ENCODE results near the gene SLC4A1AP. TPM values are rescaled to one million over a fixed set of nuclear protein-coding genes. Genes with fewer than 3 reads are reported as not detected.

SLC4A1AP gene
- total and polyA plus RNA-seq, 2 of the 13 experiments (the other 11 are each of a cell fraction or from before 2014, with no cell fraction given), result 15.3 to 44.6 TPM

DNA sequence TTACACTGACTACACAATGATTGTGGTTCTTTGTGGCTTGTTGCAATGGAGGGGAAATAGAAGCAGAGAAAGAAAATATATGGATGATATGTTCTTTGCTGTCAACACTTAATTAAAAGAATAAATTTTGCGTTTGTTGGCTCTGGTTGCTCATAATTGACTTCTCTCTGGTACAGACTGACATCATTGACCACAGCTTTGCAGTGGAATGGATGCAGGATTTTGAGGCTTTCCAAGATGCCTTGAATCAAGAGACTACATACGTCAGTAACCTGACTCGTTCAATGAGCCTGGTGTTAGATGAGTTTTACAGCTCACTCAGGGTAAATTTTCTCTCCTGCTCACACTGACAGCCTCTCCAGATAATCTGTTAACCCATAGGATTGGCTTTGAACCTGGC lies 25.0 kb upstream of the SLC4A1AP start:
- no peak for FAIRE-seq
- Histone ChIP-seq H4K20me1 (ENCODE audit: insufficient read depth, low read length) (no peaks in the 10 kb centered on the region), H2AFZ (ENCODE audit: low read length) (no peak overlapping the region), H3K4me2 (ENCODE audit: low read depth, low read length) (no peak overlapping the region), H3K79me2 (ENCODE audit: insufficient read depth, low read length) (no peaks in the 10 kb centered on the region), H3K4me1 (ENCODE audit: insufficient read depth, low read length) (no peaks in the 10 kb centered on the region), H3K4me3 (replicated peaks in 1 of 3; ENCODE audit: insufficient read depth in 1 of 3, low read depth in 2 of 3, low read length in 3 of 3) (no peak overlapping the region), H3K9me3 (ENCODE audit: low read length) (no peaks in the 10 kb centered on the region), H3K36me3 (replicated peaks in 1 of 2; ENCODE audit: control insufficient read depth in 1 of 2, insufficient read depth in 2 of 2, low read length in 2 of 2) (peaks cover 46 to 78% of the 10 kb centered on the region in 2 experiments), H3K9ac (ENCODE audit: insufficient read depth, low read depth, low read length) (no peak overlapping the region), H3K27ac (ENCODE audit: extremely low read length, insufficient read depth, low read length) (no peak overlapping the region), H3K27me3 (ENCODE audit: control insufficient read depth in 1 of 2, insufficient read depth in 2 of 2, low read length in 2 of 2) (no peaks in the 10 kb centered on the region)
- no peak for ATAC-seq
- WGBS (ENCODE audit: low lambda C conversion rate), result 64% methylated on average over 3 of the region's 3 CpGs
- no TSS peak for BruUV-seq (replicated peaks)
- DNase-seq (ENCODE audit: low spot score), result no peak
- ChIA-PET CTCF (ENCODE audit: low intra/inter-chr PET ratio, low total read pairs) (no interaction called here), POLR2A (no interaction called here)
- in situ Hi-C loops (cut with HindIII; ENCODE audit: extremely low pct_ligation_motif_present, low pct_unique_long_range_greater_than_20kb), result no loop called here
- intact Hi-C loops (cut with micrococcal nuclease; ENCODE audit: unreplicated experiment), result no loop called here
- TF ChIP-seq RFXAP (CRISPR knock-in tag; IDR thresholded peaks at IDR 0.05; ENCODE audit: borderline replicate concordance) (no peak), ZBTB42 (CRISPR knock-in tag; IDR thresholded peaks at IDR 0.05) (no peak), SALL2 (CRISPR knock-in tag; IDR thresholded peaks at IDR 0.05) (no peak), SPEN (CRISPR knock-in tag; IDR thresholded peaks at IDR 0.05; ENCODE audit: low read depth) (no peak), ZNF652 (CRISPR knock-in tag; IDR thresholded peaks at IDR 0.05; ENCODE audit: borderline replicate concordance, low read depth) (no peak), MBD4 (IDR thresholded peaks at IDR 0.05; ENCODE audit: borderline replicate concordance, low read length) (no peak), ZNF737 (CRISPR knock-in tag; IDR thresholded peaks at IDR 0.05; ENCODE audit: borderline replicate concordance) (no peak), ZNF724P (CRISPR knock-in tag; IDR thresholded peaks at IDR 0.05; ENCODE audit: borderline replicate concordance) (no peak), GZF1 (CRISPR knock-in tag; IDR thresholded peaks at IDR 0.05) (no peak), HOXA7 (CRISPR knock-in tag; IDR thresholded peaks at IDR 0.05) (no peak), ZNF570 (CRISPR knock-in tag; IDR thresholded peaks at IDR 0.05; ENCODE audit: borderline replicate concordance) (no peak), KLF9 (CRISPR knock-in tag; IDR thresholded peaks at IDR 0.05; ENCODE audit: low read depth) (no peak), SP2 (CRISPR knock-in tag; IDR thresholded peaks at IDR 0.05) (no peak)
- TF ChIP-seq, protein P1, sequence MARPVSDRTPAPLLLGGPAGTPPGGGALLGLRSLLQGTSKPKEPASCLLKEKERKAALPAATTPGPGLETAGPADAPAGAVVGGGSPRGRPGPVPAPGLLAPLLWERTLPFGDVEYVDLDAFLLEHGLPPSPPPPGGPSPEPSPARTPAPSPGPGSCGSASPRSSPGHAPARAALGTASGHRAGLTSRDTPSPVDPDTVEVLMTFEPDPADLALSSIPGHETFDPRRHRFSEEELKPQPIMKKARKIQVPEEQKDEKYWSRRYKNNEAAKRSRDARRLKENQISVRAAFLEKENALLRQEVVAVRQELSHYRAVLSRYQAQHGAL (CRISPR knock-in tag; IDR thresholded peaks at IDR 0.05; ENCODE audit: not compliant biosample characterization), result no peak
- TF ChIP-seq, protein P2, sequence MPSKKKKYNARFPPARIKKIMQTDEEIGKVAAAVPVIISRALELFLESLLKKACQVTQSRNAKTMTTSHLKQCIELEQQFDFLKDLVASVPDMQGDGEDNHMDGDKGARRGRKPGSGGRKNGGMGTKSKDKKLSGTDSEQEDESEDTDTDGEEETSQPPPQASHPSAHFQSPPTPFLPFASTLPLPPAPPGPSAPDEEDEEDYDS (CRISPR knock-in tag; IDR thresholded peaks at IDR 0.05), result no peak
- TF ChIP-seq, protein P3, sequence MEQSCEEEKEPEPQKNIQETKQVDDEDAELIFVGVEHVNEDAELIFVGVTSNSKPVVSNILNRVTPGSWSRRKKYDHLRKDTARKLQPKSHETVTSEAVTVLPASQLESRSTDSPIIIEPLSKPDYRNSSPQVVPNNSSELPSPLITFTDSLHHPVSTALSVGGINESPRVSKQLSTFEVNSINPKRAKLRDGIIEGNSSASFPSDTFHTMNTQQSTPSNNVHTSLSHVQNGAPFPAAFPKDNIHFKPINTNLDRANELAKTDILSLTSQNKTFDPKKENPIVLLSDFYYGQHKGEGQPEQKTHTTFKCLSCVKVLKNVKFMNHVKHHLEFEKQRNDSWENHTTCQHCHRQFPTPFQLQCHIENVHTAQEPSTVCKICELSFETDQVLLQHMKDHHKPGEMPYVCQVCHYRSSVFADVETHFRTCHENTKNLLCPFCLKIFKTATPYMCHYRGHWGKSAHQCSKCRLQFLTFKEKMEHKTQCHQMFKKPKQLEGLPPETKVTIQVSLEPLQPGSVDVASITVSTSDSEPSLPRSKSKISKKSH (CRISPR knock-in tag; IDR thresholded peaks at IDR 0.05; ENCODE audit: borderline replicate concordance), result no peak
- TF ChIP-seq, protein P4, sequence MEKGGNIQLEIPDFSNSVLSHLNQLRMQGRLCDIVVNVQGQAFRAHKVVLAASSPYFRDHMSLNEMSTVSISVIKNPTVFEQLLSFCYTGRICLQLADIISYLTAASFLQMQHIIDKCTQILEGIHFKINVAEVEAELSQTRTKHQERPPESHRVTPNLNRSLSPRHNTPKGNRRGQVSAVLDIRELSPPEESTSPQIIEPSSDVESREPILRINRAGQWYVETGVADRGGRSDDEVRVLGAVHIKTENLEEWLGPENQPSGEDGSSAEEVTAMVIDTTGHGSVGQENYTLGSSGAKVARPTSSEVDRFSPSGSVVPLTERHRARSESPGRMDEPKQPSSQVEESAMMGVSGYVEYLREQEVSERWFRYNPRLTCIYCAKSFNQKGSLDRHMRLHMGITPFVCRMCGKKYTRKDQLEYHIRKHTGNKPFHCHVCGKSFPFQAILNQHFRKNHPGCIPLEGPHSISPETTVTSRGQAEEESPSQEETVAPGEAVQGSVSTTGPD (CRISPR knock-in tag; IDR thresholded peaks at IDR 0.05), result no peak

All from HepG2 (cell line).